GM21619 (cell line): Measurements from ENCODE around the gene TRPC4AP.
"Not testable (repeated sequence)": the region's sequence is repeated elsewhere in the genome, so short reads cannot be mapped to it uniquely, and the experiment has no call there.

Experiments used
- ATAC-seq: cut with Tn5 transposase; IDR thresholded peaks from one replicate; pipeline ENCODE4 v1.9.1; 2021; ENCODE audit not compliant: unreplicated experiment

TRPC4AP gene

GRCh38 chr20:35060168-35060567, 32.4 kb downstream of the TRPC4AP start:
- no peak for ATAC-seq

- no peak for ATAC-seq
These were observed 33.0 kb downstream of the TRPC4AP start for GRCh38 chr20:35059612-35060011.

- no peak for ATAC-seq
These were observed 33.5 kb downstream of the TRPC4AP start for GRCh38 chr20:35059110-35059509.

GRCh38 chr20:35055445-35056276, 36.9 kb downstream of the TRPC4AP start:
- no peak for ATAC-seq

- ATAC-seq = no peak
These were observed 37.8 kb downstream of the TRPC4AP start for GRCh38 chr20:35054814-35055213.

GRCh38 chr20:35052616-35053015, 40.0 kb downstream of the TRPC4AP start:
- ATAC-seq = not testable (repeated sequence)

- ATAC-seq = no peak
These were observed 42.7 kb downstream of the TRPC4AP start for GRCh38 chr20:35049776-35050352.

GRCh38 chr20:35048739-35049138, 43.9 kb downstream of the TRPC4AP start:
- ATAC-seq = no peak

GRCh38 chr20:35042268-35042667, 50.3 kb downstream of the TRPC4AP start:
- ATAC-seq = no peak

- no peak for ATAC-seq
These were observed 52.0 kb downstream of the TRPC4AP start for GRCh38 chr20:35040646-35041045.

GRCh38 chr20:35039846-35040489, 52.6 kb downstream of the TRPC4AP start:
- no peak for ATAC-seq

GRCh38 chr20:35039146-35039545, 53.5 kb downstream of the TRPC4AP start:
- no peak for ATAC-seq

- no peak for ATAC-seq
These were observed 58.5 kb downstream of the TRPC4AP start for GRCh38 chr20:35034145-35034544.

GRCh38 chr20:35030136-35030535, 62.5 kb downstream of the TRPC4AP start:
- ATAC-seq = no peak

- ATAC-seq = no peak
These were observed 65.3 kb downstream of the TRPC4AP start for GRCh38 chr20:35027301-35027700.

- ATAC-seq = no peak
These were observed 67.5 kb downstream of the TRPC4AP start for GRCh38 chr20:35025116-35025515.

- ATAC-seq = no peak
These were observed 69.0 kb downstream of the TRPC4AP start for GRCh38 chr20:35023624-35024023.

- no peak for ATAC-seq
These were observed 70.8 kb downstream of the TRPC4AP start for GRCh38 chr20:35021831-35022230.

GRCh38 chr20:35021063-35021462, 71.5 kb downstream of the TRPC4AP start:
- ATAC-seq = no peak

- ATAC-seq = no peak
These were observed 72.3 kb downstream of the TRPC4AP start for GRCh38 chr20:35020108-35020928.
